Glutamatergic neuron (in vitro differentiated cells): Measurements from ENCODE around the gene GVQW3. TPM values are rescaled to one million over a fixed set of nuclear protein-coding genes. Genes with fewer than 3 reads are reported as not detected.

Source experiments
- DNase-seq: peaks from one replicate; pipeline ENCODE4 v3.0.0; 2022
- H3K27ac Mint-ChIP-seq: one replicate; pipeline ENCODE4 v1.8.0; 2020; ENCODE audit warnings: mild to moderate bottlenecking, mixed read lengths, inconsistent platforms; ENCODE audit not compliant: unreplicated experiment
- H3K27me3 Mint-ChIP-seq: one replicate; pipeline ENCODE4 v1.8.0; 2020; ENCODE audit warnings: mild to moderate bottlenecking, moderate library complexity, mixed read lengths, inconsistent platforms; ENCODE audit not compliant: unreplicated experiment
- H3K36me3 Mint-ChIP-seq: one replicate; pipeline ENCODE4 v1.8.0; 2020; ENCODE audit warnings: mild to moderate bottlenecking, mixed read lengths, inconsistent platforms; ENCODE audit not compliant: unreplicated experiment
- H3K4me1 Mint-ChIP-seq: one replicate; pipeline ENCODE4 v1.8.0; 2020; ENCODE audit warnings: mild to moderate bottlenecking, low read depth, mixed read lengths, inconsistent platforms; ENCODE audit not compliant: unreplicated experiment
- H3K4me3 Mint-ChIP-seq: one replicate; pipeline ENCODE4 v1.8.0; 2020; ENCODE audit warnings: mild to moderate bottlenecking, mixed read lengths, inconsistent platforms; ENCODE audit not compliant: unreplicated experiment
- H3K9me3 Mint-ChIP-seq: one replicate; pipeline ENCODE4 v1.8.0; 2020; ENCODE audit warnings: mild to moderate bottlenecking, moderate library complexity, mixed read lengths, inconsistent platforms; ENCODE audit not compliant: unreplicated experiment
- long read RNA-seq: library from polyadenylated mRNA; unstranded; transcript quantifications from one replicate; pipeline ENCODE4 v2.0.0, GENCODE V29; 2020; ENCODE audit not compliant: unreplicated experiment
- total RNA-seq: library from RNA; stranded (reverse); fragmentation: NEBNext Ultra II Directional; extraction: Animal tissue kit (Norgen Biotek cat#: 25700); gene quantifications from one replicate; pipeline ENCODE4 v1.2.1, GENCODE V29; 2021; ENCODE audit not compliant: unreplicated experiment
- TF ChIP-seq, protein P1 (sequence below): fragments of 200-600 bp; sonication (generic); IDR thresholded peaks from one replicate; pipeline ENCODE4 v1.5.0; 2021; ENCODE audit not compliant: partially characterized antibody, unreplicated experiment

GVQW3 gene
- 14.8 TPM for total RNA-seq
- long read RNA-seq, partial matches to known transcripts = 0 of 1 reads
- long read RNA-seq, other reads (novel, unspliced or antisense) = 0 of 1 reads

DNA sequence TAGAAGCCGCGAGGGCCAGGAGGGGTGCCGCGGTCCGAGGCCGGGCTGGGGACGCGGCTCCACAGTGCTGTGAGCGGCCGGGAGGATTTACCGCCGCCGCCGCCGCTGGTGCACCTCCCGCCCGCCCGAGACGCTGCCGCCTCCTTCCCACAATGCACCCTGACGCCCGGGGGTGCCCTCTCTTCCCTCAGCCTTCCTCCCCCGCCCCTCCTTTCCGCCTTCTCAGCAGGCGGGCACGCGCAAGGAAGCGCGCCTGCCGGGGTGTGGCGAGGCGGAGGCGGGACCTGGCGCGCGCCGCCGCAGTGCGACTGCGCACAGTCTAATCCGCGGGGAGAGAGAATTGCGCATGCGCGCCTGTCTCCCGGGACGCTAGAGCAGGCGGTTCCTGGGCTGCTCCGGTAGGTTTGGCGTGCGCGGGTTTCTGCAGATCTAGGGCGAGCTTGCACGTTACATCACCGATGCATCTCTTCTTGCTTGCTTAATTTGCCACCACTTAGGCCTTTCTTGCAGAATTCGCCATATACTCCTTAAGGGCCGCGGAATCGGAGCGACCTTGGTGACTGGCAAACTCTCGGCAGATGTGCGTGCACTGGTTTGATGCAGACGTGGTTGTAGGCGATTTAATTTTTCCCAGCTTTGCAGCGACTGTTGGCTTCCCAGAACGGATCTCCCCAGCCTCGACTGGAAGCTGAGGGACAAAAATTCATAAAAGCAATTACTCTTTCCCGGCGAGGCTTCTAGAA, at the start of gene GVQW3, which contains the start of gene THAP12:
Gene GVQW3, plus strand, starts transcription at position 347 of the 743 bp plus-strand sequence. CDS start 506 bp downstream, outside the sequence.
Gene THAP12, minus strand, starts transcription at position 156 of the 743 bp plus-strand sequence. CDS start 296 bp downstream, outside the sequence.
- TF ChIP-seq, protein P1, sequence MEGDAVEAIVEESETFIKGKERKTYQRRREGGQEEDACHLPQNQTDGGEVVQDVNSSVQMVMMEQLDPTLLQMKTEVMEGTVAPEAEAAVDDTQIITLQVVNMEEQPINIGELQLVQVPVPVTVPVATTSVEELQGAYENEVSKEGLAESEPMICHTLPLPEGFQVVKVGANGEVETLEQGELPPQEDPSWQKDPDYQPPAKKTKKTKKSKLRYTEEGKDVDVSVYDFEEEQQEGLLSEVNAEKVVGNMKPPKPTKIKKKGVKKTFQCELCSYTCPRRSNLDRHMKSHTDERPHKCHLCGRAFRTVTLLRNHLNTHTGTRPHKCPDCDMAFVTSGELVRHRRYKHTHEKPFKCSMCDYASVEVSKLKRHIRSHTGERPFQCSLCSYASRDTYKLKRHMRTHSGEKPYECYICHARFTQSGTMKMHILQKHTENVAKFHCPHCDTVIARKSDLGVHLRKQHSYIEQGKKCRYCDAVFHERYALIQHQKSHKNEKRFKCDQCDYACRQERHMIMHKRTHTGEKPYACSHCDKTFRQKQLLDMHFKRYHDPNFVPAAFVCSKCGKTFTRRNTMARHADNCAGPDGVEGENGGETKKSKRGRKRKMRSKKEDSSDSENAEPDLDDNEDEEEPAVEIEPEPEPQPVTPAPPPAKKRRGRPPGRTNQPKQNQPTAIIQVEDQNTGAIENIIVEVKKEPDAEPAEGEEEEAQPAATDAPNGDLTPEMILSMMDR = no peak
- Mint-ChIP-seq H3K27ac (peak within 1 kb of the TSS; percentile 90), H3K27me3 (peaks cover 8% of the 10 kb centered on the region), H3K9me3 (peaks cover 11% of the 10 kb centered on the region), H3K4me1 (peaks cover 16% of the 10 kb centered on the region), H3K4me3 (peak within 1 kb of the TSS; percentile 96), H3K36me3 (peaks cover 4% of the 10 kb centered on the region)
- peak; percentile 98 for DNase-seq

GRCh38 chr11:76334826-76335389, 46.2 kb upstream of the GVQW3 start:
- no peaks in the 10 kb centered on the region for H3K4me1 Mint-ChIP-seq
- no peak overlapping the region for H3K4me3 Mint-ChIP-seq
- peaks cover 26% of the 10 kb centered on the region for H3K36me3 Mint-ChIP-seq
- H3K9me3 Mint-ChIP-seq = peaks cover 15% of the 10 kb centered on the region
- no peak for DNase-seq
- peaks cover 5% of the 10 kb centered on the region for H3K27me3 Mint-ChIP-seq
- TF ChIP-seq, protein P1 = no peak
- H3K27ac Mint-ChIP-seq = no peak overlapping the region

GRCh38 chr11:76335842-76336241, 45.3 kb upstream of the GVQW3 start:
- H3K9me3 Mint-ChIP-seq = peaks cover 15% of the 10 kb centered on the region
- peaks cover 26% of the 10 kb centered on the region for H3K36me3 Mint-ChIP-seq

DNA sequence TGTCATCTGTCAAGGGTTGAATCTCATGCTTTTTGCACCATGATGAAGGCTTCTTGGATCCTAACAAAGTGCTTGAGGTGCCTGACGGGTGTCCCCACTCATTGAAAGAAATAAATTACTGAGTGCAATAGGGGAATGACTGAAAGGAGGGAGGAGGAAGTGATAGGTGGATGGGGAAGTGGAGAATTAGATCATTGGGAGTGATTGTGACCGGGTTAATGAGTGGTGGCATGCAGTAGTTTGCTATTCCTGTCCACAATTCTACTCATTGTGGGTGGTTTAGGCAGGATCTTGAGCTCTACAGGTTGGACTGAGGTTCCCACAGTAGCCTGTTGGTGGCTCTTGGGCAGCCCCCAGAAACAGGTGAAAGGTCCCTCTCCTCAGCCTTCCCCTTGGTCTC, 44.5 kb upstream of the GVQW3 start:
- Mint-ChIP-seq H3K27ac (no peak overlapping the region), H3K36me3 (peaks cover 26% of the 10 kb centered on the region), H3K4me3 (peak overlapping the region; percentile 36), H3K27me3 (peaks cover 5% of the 10 kb centered on the region), H3K9me3 (peaks cover 15% of the 10 kb centered on the region), H3K4me1 (no peaks in the 10 kb centered on the region)
- TF ChIP-seq, protein P1 = no peak
- no peak for DNase-seq

More at GRCh38 chr11:76335842-76336241, 45.3 kb upstream of the GVQW3 start:
- Mint-ChIP-seq H3K4me3 (no peak overlapping the region), H3K4me1 (no peaks in the 10 kb centered on the region), H3K27ac (no peak overlapping the region), H3K27me3 (peaks cover 5% of the 10 kb centered on the region)
- TF ChIP-seq, protein P1 = no peak
- no peak for DNase-seq

DNA sequence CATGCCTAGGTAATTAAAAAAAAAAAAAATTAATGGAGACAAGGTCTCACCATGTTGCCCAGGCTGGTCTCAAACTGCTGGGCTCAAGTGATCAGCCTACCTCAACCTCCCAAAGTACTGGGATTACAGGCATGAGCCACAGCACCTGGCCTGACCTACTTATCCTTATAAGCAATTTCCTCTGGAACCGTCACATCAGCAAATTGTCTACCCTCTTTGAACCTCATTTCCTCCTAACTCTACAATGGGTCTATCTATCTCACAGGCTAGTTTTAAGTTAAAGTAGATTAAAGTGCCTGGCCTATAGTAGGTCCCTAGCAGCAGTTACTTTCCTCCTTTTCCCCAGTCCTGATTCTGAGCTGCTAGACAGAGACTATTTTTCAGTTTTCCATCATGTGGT, 43.7 kb upstream of the GVQW3 start:
- no peak overlapping the region for H3K4me3 Mint-ChIP-seq
- DNase-seq = no peak
- no peaks in the 10 kb centered on the region for H3K4me1 Mint-ChIP-seq
- H3K9me3 Mint-ChIP-seq = peaks cover 16% of the 10 kb centered on the region
- TF ChIP-seq, protein P1 = no peak
- H3K27ac Mint-ChIP-seq = no peak overlapping the region
- H3K27me3 Mint-ChIP-seq = peaks cover 5% of the 10 kb centered on the region
- H3K36me3 Mint-ChIP-seq = peaks cover 26% of the 10 kb centered on the region
